OCI-LY3 (cell line): ENCODE data around the gene CTNND2.

Experiments used
- CTCF ChIP-seq: fragments of 200-600, 300-600 bp; sonication (generic); IDR thresholded peaks from 2 replicates; pipeline ENCODE4 v1.5.1; 2014; ENCODE audit warnings: antibody characterized with exemption, low read length, low read depth
- EZH2phosphoT487 ChIP-seq: fragments of 200-600 bp; shearing (Covaris generic); IDR thresholded peaks from 2 replicates; pipeline ENCODE4 v1.6.1; 2018; ENCODE audit warnings: antibody characterized with exemption, mixed run types, low read depth

GRCh38 chr5:11072076-11072475, 832.2 kb downstream of the CTNND2 start:
- TF ChIP-seq EZH2phosphoT487 (no peak), CTCF (no peak)
